ENCODE results near the gene NPR2.
A peak's percentile ranks its signal among the peaks of the same experiment; 100 is the strongest.

- TF ChIP-seq CTCF (conservative IDR thresholded peaks at IDR 0.05 in 1 of 2, IDR thresholded peaks at IDR 0.05 in 1 of 2; ENCODE audit: extremely low read depth in 1 of 2, insufficient read depth in 1 of 2, low read depth in 1 of 2, low read length in 2 of 2) (peak; percentile 48 to 77), EZH2 (IDR thresholded peaks at IDR 0.05; ENCODE audit: borderline replicate concordance, low read length) (no peak)
Measured at GRCh38 chr9:35756275-35757225, 34.8 kb upstream of the NPR2 start.
